Endothelial cell of umbilical vein (primary cell): ENCODE results near the gene DIS3L2. TPM values are rescaled to one million over a fixed set of nuclear protein-coding genes. Genes with fewer than 3 reads are reported as not detected.

Experiments used
- BruUV-seq: library from RNA; stranded (reverse); fragments of 400-500 nt; replicated peaks from 2 replicates; lab custom pipeline; 2021; lab: Mats Ljungman, UMichigan
- CTCF ChIA-PET: fragments of 300-600, 350-600 bp; sonication (Branson Sonifier 250); formaldehyde crosslinking; loops from one replicate; lab custom pipeline; 2021; ENCODE audit warnings: antibody characterized with exemption, inconsistent platforms; lab: Charles Lee
- POLR2A ChIA-PET: fragments of 300-600, 350-600 bp; sonication (Branson Sonifier 250); formaldehyde crosslinking; loops from one replicate; lab custom pipeline; 2021; ENCODE audit warnings: antibody characterized with exemption, inconsistent platforms; lab: Charles Lee
- DNase-seq: peaks from one replicate; pipeline ENCODE4 v3.0.0-alpha.2; 2011; ENCODE audit warnings: low read depth, low spot score
- FAIRE-seq: peaks from 2 replicates; lab custom pipeline; 2011; peaks lifted over from hg19 to GRCh38; lab: Jason Lieb, UNC
- H2AFZ ChIP-seq: 2 replicates; pipeline ENCODE4 v1.6.0; 2012; ENCODE audit warnings: low read depth, low read length, control low read depth, inconsistent platforms
- H3K27ac ChIP-seq: 2 replicates; pipeline ENCODE4 v1.5.1; 2011; ENCODE audit warnings: low read depth, mild to moderate bottlenecking, control low read depth, low read length, moderate library complexity; ENCODE audit not compliant: insufficient read depth
- H3K27me3 ChIP-seq, 2 experiments: 2 replicates each; pipeline versions ENCODE4 v1.6.0 to v1.6.1; 2011; ENCODE audit warnings: low read length in 2 of 2, mixed read lengths in 1 of 2; ENCODE audit not compliant: control insufficient read depth in 2 of 2, insufficient read depth in 2 of 2
- H3K36me3 ChIP-seq, 2 experiments: 2 replicates in 1 of 2; 3 replicates in 1 of 2; pipeline ENCODE4 v1.5.1; 2011; ENCODE audit warnings: low read length in 2 of 2, mild to moderate bottlenecking in 1 of 2, moderate library complexity in 1 of 2; ENCODE audit not compliant: control insufficient read depth in 2 of 2, insufficient read depth in 2 of 2; ENCODE audit errors: extremely low read depth in 1 of 2
- H3K4me1 ChIP-seq: 3 replicates; pipeline ENCODE4 v1.5.1; 2011; ENCODE audit warnings: mild to moderate bottlenecking, low read length; ENCODE audit not compliant: control insufficient read depth, insufficient read depth; ENCODE audit errors: extremely low read depth
- H3K4me2 ChIP-seq: 2 replicates; pipeline ENCODE4 v1.6.1; 2011; ENCODE audit warnings: low read length, control low read depth, mixed read lengths; ENCODE audit not compliant: insufficient read depth
- H3K4me3 ChIP-seq, 3 experiments: fragments of 200-600 bp in 1 of 3; sonication (generic), shearing (Covaris generic) in 1 of 3; replicated peaks in 1 of 3; 2 replicates each; pipeline ENCODE4 v1.5.1; 2011 to 2016; ENCODE audit warnings: control low read depth in 3 of 3, low read length in 3 of 3, mild to moderate bottlenecking in 2 of 3, inconsistent platforms in 1 of 3, low read depth in 1 of 3, moderate library complexity in 1 of 3; ENCODE audit not compliant: insufficient read depth in 1 of 3
- H3K79me2 ChIP-seq: 2 replicates; pipeline ENCODE4 v1.6.0; 2012; ENCODE audit warnings: low read length, inconsistent platforms; ENCODE audit not compliant: control insufficient read depth, insufficient read depth
- H3K9ac ChIP-seq: replicated peaks from 2 replicates; pipeline ENCODE3; 2011; ENCODE audit warnings: low read length, control low read depth; ENCODE audit not compliant: insufficient read depth; ENCODE audit errors: extremely low read depth
- H3K9me1 ChIP-seq: replicated peaks from 3 replicates; pipeline ENCODE4 v1.6.0; 2011; ENCODE audit warnings: mild to moderate bottlenecking, low read length; ENCODE audit not compliant: control insufficient read depth, insufficient read depth; ENCODE audit errors: extremely low read depth
- H3K9me3 ChIP-seq: replicated peaks from 2 replicates; pipeline ENCODE4 v1.5.1; 2012; ENCODE audit warnings: low read length, inconsistent platforms; ENCODE audit not compliant: control insufficient read depth, insufficient read depth
- H4K20me1 ChIP-seq: replicated peaks from 2 replicates; pipeline ENCODE3; 2011; ENCODE audit warnings: mild to moderate bottlenecking, low read length; ENCODE audit not compliant: control insufficient read depth, insufficient read depth; ENCODE audit errors: extremely low read depth
- EZH2 ChIP-seq: IDR thresholded peaks from 2 replicates; pipeline ENCODE4 v1.6.1; 2012; ENCODE audit warnings: borderline replicate concordance, low read depth, mild to moderate bottlenecking, moderate library complexity, low read length, inconsistent platforms; ENCODE audit not compliant: severe bottlenecking
- FOS ChIP-seq: IDR thresholded peaks from 2 replicates; pipeline ENCODE4 v1.6.1; 2011; ENCODE audit warnings: mild to moderate bottlenecking, low read length, moderate library complexity, borderline replicate concordance; ENCODE audit not compliant: insufficient read depth
- GATA2 ChIP-seq: IDR thresholded peaks from 2 replicates; pipeline ENCODE4 v1.7.0; 2011; ENCODE audit warnings: low read depth, mild to moderate bottlenecking, moderate library complexity, mixed read lengths, low read length; ENCODE audit not compliant: insufficient read length, insufficient read depth
- JUN ChIP-seq: IDR thresholded peaks from 2 replicates; pipeline ENCODE4 v1.6.1; 2011; ENCODE audit warnings: borderline replicate concordance, low read depth; ENCODE audit not compliant: insufficient read length, insufficient read depth
- MYC ChIP-seq: IDR thresholded peaks from one replicate; pipeline ENCODE4 v1.6.1; 2011; ENCODE audit warnings: mild to moderate bottlenecking, low read depth, low read length
- POLR2A ChIP-seq: IDR thresholded peaks from 2 replicates; pipeline ENCODE4 v1.6.1; 2012; ENCODE audit warnings: low read depth, mild to moderate bottlenecking, control low read depth, low read length
- POLR2AphosphoS5 ChIP-seq: IDR thresholded peaks from 2 replicates; pipeline ENCODE4 v1.6.1; 2012; ENCODE audit warnings: low read depth, mild to moderate bottlenecking, control low read depth, low read length, moderate library complexity; ENCODE audit not compliant: insufficient read depth
- dilution Hi-C: fragments of 300-500 bp; cut with MboI; formaldehyde crosslinking; loops from one replicate; pipeline ENCODE4 v1.15.0; 2019; ENCODE audit warnings: low sequenced_read_pairs; ENCODE audit not compliant: extremely low pct_ligation_motif_present
- intact Hi-C: fragments of 100-400 bp; cut with micrococcal nuclease; formaldehyde crosslinking; loops from one replicate; pipeline ENCODE4 v1.10.0; 2022
- polyA plus RNA-seq, 4 experiments: library from polyadenylated mRNA; depleted of rRNA in 3 of 4; stranded (reverse) in 3 of 4; unstranded in 1 of 4; fragments of >200 nt; gene quantifications; 2 replicates each; pipeline versions ENCODE4 v1.2.1 to v1.2.3, GENCODE V29; 2011 to 2012; ENCODE audit warnings: missing spikeins in 1 of 4
- total RNA-seq: library from RNA; stranded (reverse); gene quantifications from 2 replicates; pipeline ENCODE4 v1.2.3, GENCODE V29; 2021
- TF ChIP-seq, protein P1 (sequence below), 2 donors: IDR thresholded peaks; 1 replicate in 1 of 2; 2 replicates in 1 of 2; pipeline ENCODE4 v1.5.1; 2011; ENCODE audit warnings: low read length in 2 of 2, mild to moderate bottlenecking in 2 of 2, moderate library complexity in 2 of 2, control low read depth in 1 of 2, inconsistent platforms in 1 of 2, low read depth in 1 of 2; ENCODE audit not compliant: insufficient read depth in 1 of 2; ENCODE audit errors: extremely low read depth in 1 of 2
- TF ChIP-seq, protein P2 (sequence below): IDR thresholded peaks from 2 replicates; pipeline ENCODE4 v1.6.1; 2011; ENCODE audit not compliant: insufficient read depth, insufficient read length

DIS3L2 gene
- total and polyA plus RNA-seq, 2 donors (not counting 3 experiments of a cell fraction or from before 2014, with no cell fraction given) = 14.6 to 31.2 TPM

DNA sequence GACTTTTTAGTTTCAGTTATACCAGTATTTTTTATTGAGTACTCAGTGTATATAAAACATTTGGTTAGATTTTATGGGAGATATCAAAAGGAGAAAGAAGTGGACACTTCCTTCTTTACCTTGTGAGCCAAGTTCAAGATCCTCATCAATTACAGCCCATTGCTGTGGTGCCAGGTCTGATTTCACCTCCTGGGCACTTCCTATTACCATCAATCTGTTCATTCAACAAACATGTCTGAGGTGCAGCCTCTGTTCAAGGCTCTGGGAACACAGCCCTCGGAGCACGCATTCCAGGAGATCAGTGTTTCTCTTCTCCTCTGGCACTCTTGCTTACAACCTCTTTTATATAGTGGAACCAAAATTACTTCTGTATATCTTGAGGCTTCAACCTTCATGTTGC lies 245.7 kb downstream of the DIS3L2 start:
- no peaks in the 10 kb centered on the region for H3K9me3 ChIP-seq
- no peak overlapping the region for H3K9ac ChIP-seq
- H4K20me1 ChIP-seq = no peaks in the 10 kb centered on the region
- DNase-seq (no peak), FAIRE-seq (no peak)
- ChIA-PET POLR2A (no interaction called here), CTCF (no interaction called here)
- peaks cover 3% of the 10 kb centered on the region for H3K4me1 ChIP-seq
- H3K27me3 ChIP-seq = no peaks in the 10 kb centered on the region
- BruUV-seq = no TSS peak
- no peak overlapping the region for H3K27ac ChIP-seq
- no peaks in the 10 kb centered on the region for H3K79me2 ChIP-seq
- TF ChIP-seq, protein P1, sequence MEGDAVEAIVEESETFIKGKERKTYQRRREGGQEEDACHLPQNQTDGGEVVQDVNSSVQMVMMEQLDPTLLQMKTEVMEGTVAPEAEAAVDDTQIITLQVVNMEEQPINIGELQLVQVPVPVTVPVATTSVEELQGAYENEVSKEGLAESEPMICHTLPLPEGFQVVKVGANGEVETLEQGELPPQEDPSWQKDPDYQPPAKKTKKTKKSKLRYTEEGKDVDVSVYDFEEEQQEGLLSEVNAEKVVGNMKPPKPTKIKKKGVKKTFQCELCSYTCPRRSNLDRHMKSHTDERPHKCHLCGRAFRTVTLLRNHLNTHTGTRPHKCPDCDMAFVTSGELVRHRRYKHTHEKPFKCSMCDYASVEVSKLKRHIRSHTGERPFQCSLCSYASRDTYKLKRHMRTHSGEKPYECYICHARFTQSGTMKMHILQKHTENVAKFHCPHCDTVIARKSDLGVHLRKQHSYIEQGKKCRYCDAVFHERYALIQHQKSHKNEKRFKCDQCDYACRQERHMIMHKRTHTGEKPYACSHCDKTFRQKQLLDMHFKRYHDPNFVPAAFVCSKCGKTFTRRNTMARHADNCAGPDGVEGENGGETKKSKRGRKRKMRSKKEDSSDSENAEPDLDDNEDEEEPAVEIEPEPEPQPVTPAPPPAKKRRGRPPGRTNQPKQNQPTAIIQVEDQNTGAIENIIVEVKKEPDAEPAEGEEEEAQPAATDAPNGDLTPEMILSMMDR (IDR thresholded peaks at IDR 0.05; ENCODE audit: extremely low read depth in 1 of 2, insufficient read depth in 1 of 2, low read depth in 1 of 2, low read length in 2 of 2) = no peak
- TF ChIP-seq MYC (no peak), JUN (no peak), POLR2A (no peak), POLR2AphosphoS5 (no peak)
- TF ChIP-seq, protein P2, sequence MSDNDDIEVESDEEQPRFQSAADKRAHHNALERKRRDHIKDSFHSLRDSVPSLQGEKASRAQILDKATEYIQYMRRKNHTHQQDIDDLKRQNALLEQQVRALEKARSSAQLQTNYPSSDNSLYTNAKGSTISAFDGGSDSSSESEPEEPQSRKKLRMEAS = no peak
- no peak overlapping the region for H2AFZ ChIP-seq
- no peak overlapping the region for H3K4me3 ChIP-seq
- dilution Hi-C loops (no loop called here), intact Hi-C loops (no loop called here)
- no peaks in the 10 kb centered on the region for H3K36me3 ChIP-seq
- H3K4me2 ChIP-seq = no peak overlapping the region
- no peaks in the 10 kb centered on the region for H3K9me1 ChIP-seq

DNA sequence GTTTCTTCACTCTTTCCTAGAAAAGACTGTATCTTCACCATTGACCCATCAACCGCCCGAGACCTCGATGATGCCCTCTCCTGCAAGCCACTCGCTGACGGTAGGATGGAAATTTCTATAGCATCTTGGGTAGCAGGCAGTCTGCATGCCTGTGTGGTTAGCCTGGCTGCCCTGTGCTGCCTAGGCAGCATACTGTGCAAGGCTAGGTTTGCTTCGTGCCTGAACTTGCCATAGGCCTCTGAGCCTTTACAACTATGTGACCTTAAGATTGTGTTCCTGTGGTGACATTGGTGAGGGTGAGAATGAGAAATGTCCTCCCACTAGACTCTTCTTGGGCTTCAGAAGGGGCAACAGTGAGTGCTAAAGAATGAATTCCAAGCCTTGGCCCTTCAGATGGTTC lies 248.8 kb downstream of the DIS3L2 start:
- Histone ChIP-seq H3K4me1 (peaks cover 3% of the 10 kb centered on the region), H3K27ac (no peak overlapping the region), H3K79me2 (no peaks in the 10 kb centered on the region), H3K27me3 (no peaks in the 10 kb centered on the region), H3K4me2 (no peak overlapping the region), H3K36me3 (no peaks in the 10 kb centered on the region), H4K20me1 (no peaks in the 10 kb centered on the region), H3K9ac (no peak overlapping the region), H2AFZ (no peak overlapping the region), H3K4me3 (no peak overlapping the region), H3K9me1 (no peaks in the 10 kb centered on the region), H3K9me3 (no peaks in the 10 kb centered on the region)
- dilution Hi-C loops (no loop called here), intact Hi-C loops (no loop called here)
- ChIA-PET CTCF (no interaction called here), POLR2A (no interaction called here)
- no peak for TF ChIP-seq EZH2
- no peak for TF ChIP-seq MYC
- TF ChIP-seq POLR2AphosphoS5 = no peak
- TF ChIP-seq, protein P1 (IDR thresholded peaks at IDR 0.05; ENCODE audit: extremely low read depth in 1 of 2, insufficient read depth in 1 of 2, low read depth in 1 of 2, low read length in 2 of 2) = no peak
- TF ChIP-seq FOS = no peak
- no peak for TF ChIP-seq POLR2A
- TF ChIP-seq, protein P2 = no peak
- TF ChIP-seq JUN = no peak
- no peak for TF ChIP-seq GATA2
- no TSS peak for BruUV-seq
- FAIRE-seq (no peak), DNase-seq (no peak)
